ENCODE measurements around the gene EMC10.
"Not testable (repeated sequence)": the region's sequence is repeated elsewhere in the genome, so short reads cannot be mapped to it uniquely, and the experiment has no call there.

Gene EMC10

DNA sequence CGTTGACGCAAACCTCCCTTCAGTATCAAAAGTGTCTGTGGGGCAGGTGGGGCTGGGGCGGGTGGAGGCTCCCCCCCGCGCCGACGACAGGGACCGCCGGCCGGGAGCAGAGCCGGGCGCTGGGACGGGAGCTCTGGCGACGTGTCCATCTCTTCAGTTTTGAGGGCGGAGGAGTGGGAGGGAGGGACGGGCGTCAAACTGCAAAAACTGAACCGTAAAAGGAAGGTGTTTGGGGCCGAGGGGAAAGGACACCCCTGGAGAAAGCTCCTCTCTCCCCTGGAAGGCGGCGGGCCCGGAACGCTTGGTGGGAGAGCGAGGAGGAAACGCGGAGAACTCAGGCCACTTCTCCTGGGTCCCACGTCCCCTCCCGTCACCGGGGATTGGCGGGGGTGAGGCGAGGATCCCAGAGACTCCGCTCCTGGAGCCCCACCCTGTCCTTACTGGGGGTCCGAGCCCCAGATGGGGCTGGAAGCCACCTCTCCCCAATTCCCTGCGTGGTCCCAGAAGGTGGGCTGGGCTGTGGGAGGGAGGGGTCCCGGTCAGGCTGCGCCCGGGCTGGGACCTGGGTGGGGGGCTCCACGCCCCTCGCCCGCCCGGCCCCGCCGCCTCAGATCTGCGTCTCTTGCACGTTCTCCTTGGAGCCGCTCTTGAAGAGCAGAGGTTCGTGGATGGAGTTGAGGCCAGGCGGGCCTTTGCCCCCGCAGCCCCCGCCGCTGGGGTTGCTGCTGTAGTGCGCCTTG is 40.8 kb downstream of the EMC10 start:
- no peak for DNase-seq

DNA sequence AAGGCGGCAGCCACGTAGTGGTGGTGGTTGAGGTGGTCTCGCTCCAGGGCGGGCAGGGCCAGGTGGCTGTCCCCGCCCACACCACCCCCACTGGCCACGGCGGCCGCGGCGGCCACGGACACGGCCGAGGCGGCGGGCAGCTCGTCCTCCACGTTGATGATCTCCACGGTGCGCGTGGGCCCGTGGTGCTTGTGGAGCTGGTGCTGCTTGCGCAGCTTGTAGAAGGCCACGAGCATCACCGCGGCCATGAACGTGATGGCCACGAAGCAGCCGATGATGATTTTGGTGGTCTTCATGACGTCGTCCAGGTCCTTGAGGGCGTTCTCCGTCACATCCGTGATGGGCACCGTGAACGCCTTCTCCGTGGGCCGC is 41.4 kb downstream of the EMC10 start:
- DNase-seq = no peak

DNA sequence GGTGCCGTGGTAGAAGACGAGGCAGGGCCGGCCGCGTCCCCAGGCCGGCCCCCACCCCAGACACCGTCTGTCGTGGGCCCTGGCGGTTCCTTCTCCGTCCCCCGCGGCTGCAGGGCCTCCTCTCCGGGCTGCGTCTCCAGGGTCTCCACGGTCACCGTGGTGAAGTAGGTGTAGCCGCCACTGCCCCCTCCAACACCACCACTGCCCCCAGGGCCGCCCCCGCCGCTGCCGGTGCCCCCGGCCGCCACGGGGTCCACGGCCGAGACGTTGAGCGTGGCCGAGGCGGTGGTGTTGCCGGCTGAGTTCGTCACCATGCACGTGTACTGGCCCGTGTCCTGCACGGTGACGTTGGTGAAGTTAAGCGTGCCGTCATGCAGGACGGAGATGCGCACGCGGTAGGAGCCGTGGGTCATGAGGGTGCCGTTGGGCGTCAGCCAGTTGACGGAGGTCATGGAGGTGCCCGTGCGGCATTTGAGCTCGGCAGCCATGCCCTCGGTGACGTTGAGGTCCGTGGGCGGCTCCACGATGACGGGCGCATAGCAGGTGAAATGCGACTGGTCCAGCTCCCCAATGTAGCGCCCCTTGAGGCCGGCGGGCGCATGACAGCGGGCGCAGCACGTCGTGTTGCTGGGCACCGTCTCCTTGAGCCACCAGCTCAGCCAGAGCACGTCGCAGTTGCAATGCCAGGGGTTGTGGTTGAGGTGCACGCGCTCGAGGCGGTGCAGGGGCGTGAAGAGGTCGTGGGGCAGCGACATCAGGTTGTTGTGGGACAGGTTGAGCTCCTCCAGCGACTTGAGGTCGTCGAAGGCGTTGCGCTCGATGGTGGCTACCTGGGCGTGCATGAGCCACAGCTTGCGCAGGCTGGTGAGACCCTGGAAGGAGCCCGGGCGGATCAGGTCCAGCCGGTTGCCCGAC is 42.0 kb downstream of the EMC10 start:
- no peak for DNase-seq

DNA sequence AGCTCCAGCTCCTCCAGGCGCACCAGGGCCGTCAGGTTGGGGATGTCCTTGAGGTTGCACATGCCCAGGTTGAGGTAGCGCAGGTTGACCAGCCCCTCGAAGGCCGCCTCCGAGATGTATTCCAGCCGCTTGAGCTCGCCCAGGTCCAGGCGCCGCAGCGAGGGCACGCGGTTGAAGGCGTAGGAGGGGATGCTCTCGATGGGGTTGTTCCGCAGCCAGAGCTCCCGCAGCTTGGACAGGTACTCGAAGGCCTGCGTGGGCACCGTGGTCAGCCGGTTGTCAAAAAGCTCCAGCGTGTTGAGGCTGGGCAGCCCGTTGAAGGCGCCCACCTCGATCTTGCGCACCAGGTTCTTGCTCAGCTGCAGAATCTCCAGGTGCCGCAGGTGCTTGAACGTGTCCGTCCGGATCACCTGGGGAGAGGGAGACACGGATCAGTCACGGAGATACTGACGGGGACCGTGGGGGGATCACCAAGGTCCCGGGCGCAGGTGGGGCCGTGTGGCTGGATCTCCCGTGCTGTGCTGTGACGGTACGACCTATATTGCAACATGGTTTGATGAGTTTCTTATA is 42.8 kb downstream of the EMC10 start:
- no peak for DNase-seq

DNA sequence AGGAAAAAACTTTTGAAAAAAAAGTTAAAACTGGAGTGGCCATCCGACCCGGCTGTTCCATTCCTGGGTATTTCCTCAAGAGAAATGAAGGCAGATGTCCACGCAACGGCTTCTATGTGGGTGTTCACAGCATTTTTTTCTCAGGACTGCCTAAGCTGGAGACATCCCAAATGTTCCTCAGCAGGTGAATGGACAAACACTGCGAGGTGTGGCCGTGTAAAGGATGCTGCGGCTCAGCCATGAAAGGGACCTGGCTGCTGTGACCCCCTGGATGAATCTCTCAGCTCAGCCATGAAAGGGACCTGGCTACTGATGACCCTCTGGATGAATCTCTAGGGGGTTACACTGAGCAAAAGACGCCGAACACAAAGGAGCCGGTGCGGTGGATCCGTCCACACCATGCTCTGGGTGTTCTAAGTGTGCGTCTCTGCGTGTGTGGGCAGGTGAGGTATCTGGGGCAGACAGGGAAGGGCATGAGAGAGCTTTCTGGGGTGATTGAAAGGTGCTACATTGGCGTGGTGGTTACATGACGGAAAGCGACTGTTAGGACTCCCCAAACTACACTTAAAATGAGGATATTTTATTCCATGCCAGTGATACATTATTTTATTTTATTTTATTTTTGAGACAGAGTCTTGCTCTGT is 44.6 kb downstream of the EMC10 start:
- DNase-seq = no peak

DNA sequence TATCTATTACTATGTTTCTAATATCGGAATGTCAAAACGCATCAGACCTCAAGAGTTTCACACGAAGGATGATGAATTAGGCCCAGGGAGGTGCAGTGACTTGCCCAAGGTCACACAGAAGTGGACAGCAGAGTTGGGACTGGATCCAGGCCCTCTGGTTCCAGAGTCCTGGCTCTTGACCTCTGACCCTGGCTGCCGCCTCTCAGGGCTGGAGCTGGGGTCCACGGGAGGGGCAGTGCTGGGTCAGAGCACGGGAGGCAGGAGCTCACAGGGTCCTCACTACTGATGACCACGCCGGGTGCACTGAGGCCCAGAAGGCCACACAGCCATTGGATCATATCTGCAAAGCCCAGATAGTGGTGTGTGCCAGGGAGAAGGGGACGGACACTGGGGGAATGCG is 46.6 kb downstream of the EMC10 start:
- DNase-seq = no peak

DNA sequence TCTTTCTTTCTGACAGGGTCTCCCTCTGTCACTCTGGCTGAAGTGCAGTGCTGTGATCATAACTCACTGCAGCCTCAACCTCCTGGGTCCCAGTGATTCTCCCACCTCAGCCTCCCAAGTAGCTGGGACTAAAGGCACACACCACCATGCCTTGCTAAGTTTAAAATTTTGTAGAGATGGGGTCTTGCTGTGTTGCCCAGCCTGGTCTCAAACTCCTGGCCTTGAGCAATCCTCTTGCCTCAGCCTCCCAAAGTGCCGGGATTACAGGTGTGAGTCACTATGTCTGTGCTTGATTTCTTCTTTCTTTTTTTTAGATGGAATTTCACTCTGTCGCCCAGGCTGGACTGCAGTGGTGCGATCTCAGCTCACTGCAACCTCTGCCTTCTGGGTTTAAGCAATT is 51.7 kb downstream of the EMC10 start:
- DNase-seq = not testable (repeated sequence)

DNA sequence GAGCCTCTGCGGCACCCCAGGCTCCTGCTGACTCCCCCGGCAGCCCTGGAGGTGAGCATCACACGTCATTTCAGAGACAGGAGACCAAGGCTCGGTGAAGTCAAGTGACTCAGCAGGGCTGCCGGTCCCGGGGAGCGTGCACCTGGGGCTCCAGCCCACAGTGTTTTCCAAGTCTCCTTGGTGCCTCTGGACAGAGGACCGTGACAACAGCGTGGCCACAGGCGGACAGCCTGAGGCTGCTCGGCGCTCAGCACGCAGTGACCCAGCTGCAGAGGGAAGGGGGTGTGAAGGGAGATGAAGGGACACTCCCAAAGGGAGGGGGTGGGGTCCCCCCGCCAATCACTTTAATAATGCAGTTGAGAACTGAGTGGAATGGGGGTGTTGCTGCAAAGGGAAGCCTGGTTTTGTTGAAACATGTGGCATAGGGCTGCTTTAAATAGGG is 54.9 kb downstream of the EMC10 start:
- no peak for DNase-seq

DNA sequence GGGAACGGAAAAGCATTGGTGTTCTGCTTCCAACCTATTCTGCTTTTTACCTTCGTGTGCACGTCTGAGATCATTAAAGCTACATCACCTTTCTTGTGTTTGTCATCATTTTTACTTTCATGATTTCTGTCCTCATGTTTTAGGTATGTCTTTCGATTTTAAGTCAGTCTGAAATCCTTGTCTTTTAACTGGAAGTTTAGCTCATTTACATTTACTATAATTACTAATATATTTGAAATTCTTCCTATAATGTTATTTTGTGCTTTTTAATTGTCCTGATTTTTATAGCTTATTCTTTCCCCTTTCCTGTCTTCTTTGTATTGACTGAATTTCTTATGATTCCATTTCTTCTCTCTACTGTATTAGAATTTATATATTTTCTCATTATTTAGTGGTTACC is 56.6 kb downstream of the EMC10 start:
- no peak for DNase-seq

DNA sequence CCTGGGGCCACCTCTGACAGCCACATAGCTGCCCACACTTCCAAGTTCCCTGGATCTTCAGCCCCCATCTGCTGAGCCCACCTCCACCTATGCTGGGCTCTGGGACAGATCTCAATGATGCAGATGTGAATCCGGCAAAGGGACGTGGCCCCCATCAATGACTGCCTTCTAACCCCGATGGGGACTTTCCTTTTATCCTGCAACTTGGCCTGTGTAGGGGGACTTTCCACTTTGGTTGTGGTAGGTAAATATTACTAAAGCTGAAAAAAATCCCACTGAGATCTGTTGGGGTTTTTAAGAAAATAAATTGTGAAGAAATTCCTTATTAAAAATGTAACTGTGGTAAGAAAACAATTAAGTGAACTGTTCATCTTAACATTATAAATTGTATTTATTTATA is 58.2 kb downstream of the EMC10 start:
- no peak for DNase-seq

DNA sequence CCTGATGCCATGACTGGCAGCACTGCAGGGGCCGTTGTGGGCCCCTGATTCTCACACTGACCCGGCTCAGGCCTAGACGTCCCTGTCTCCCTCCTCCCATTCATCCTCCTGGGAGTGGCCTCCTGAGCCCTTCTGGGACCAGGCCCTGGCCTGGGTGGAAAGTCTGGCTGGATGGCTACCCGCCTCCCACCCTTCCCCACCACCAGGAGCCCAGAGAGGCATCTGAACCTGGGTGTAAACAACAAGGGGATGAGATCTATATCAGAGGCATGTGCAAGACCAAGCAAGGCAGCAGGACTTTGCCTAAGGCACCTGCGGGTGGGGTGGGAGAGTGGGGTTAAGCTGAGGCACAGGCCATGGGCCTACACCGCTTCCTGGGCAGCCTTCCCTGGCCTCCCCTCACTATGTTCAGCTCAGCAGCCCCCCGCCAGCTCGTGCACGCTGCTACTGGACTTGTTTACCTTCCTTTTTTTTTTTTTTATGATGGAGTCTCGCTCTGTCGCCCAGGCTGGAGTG is 59.4 kb downstream of the EMC10 start:
- DNase-seq = no peak

DNA sequence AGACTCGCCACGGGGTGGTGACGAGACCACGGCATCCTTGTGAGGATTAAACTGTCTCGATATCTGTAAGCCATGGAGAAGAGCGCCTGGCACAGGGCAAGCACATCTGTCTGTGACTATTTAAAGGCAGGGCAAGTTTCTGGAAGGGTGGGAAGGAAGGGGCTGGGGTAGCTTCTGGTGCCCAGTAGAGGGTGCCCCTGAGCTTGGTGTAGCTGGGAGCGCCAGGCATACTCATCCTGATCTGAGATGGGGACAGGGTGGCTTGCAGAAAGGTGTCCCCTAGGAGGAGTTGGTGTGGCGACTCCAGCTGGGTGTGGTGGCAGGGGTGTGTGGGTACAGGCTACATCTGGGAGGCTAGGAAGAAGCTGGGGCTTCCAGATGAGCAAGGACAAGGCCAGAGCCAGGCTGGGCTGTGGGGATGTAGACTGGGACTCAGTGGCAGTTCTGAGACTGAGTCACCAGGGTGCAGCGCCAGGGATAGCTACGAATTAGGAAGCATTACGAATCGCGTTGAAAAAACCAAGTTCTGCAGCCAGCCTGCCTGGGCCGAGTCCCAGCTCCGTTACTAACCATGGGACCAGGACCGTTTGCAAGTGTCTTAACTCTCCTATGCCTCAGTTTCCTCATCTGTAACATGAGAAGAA is 60.5 kb downstream of the EMC10 start:
- DNase-seq = no peak

DNA sequence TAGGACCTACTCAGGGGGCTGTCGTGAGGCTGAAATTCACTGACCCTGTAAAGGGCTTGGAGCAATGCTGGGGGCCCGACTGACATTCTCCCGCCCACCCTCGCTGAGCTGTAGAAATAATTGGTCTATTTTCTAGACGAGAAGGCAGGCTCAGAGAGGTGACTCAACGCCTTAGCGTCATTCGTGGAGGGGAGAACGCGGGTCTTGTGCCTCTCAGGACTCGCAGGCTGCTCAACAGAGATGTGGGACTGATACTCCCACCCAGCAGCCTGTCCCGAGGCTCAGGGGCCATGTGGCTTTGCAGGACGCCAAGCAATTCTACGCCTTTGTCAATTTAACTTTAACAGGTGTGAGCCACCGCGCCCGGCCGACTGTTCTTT is 61.0 kb downstream of the EMC10 start:
- no peak for DNase-seq

DNA sequence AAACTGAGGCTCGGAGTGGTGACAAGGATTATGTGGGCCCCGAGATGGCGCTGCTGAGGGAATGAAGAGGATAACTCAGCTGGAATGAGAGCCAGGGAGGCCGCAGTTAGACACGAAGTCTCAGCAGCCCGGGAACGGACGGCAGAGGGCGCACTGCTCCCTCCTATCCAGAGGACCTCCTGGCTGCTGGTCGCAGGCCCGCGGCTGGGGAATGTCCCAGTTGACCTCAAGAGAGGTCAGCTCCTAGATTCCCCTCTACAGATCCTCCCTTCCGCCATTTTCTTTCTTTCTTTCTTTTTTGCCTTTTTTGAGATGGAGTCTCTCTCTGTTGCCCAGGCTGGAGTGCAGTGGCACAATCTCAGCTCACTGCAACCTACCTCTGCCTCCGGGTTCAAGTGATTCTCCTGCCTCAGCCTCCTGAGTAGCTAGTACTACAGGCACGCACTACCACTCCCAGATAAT is 61.5 kb downstream of the EMC10 start:
- peak; percentile 81 for DNase-seq

All from right forelimb (tissue), 1 donor.